Omental fat pad (tissue), 4 donors: Measurements from ENCODE around the gene MPZL1. TPM values are rescaled to one million over a fixed set of nuclear protein-coding genes. Genes with fewer than 3 reads are reported as not detected.

Source experiments
- ATAC-seq: fragments of 150-250 bp; one replicate; pipeline ENCODE4 v1.9.1; 2016; ENCODE audit warnings: mild to moderate bottlenecking, moderate library complexity; ENCODE audit not compliant: low FRiP score
- DNase-seq: peaks from one replicate; pipeline ENCODE4 v3.0.0-alpha.2; 2019; ENCODE audit warnings: low spot score
- total RNA-seq, 4 donors: library from RNA; depleted of rRNA; stranded (reverse); fragments of >200 nt; gene quantifications; one replicate each; pipeline ENCODE4 v1.1.0, GENCODE V29; 2016
- TF ChIP-seq, protein P1 (sequence below), 3 donors: fragments of 450-650 bp; IDR thresholded peaks; one replicate each; pipeline ENCODE4 v1.5.1; 2016 to 2017; ENCODE audit warnings: antibody characterized with exemption in 3 of 3, mild to moderate bottlenecking in 3 of 3, moderate library complexity in 2 of 3

The MPZL1 gene
- total RNA-seq, 4 donors from 2014 or later = 102 to 116 (median 108) TPM

DNA sequence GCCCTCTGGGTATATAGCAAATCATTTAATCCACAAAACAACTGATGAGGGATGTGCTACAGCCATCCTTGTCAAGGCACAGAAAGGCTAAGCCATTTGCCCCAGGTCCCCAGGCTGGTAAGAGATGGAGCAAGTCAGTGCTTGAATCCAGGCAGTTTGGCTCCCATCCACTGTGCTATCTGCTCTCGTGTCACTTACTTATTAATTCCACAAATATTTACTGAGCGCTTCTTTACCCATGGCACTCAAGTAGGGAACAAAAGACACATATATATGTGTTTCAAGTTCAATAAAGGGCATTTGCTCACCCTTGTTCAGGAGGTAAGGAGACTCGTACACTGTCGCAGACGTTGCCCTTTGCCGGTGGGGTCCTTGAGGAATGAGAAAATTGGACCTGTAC lies 38.6 kb upstream of the MPZL1 start:
- TF ChIP-seq, protein P1, sequence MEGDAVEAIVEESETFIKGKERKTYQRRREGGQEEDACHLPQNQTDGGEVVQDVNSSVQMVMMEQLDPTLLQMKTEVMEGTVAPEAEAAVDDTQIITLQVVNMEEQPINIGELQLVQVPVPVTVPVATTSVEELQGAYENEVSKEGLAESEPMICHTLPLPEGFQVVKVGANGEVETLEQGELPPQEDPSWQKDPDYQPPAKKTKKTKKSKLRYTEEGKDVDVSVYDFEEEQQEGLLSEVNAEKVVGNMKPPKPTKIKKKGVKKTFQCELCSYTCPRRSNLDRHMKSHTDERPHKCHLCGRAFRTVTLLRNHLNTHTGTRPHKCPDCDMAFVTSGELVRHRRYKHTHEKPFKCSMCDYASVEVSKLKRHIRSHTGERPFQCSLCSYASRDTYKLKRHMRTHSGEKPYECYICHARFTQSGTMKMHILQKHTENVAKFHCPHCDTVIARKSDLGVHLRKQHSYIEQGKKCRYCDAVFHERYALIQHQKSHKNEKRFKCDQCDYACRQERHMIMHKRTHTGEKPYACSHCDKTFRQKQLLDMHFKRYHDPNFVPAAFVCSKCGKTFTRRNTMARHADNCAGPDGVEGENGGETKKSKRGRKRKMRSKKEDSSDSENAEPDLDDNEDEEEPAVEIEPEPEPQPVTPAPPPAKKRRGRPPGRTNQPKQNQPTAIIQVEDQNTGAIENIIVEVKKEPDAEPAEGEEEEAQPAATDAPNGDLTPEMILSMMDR (IDR thresholded peaks at IDR 0.05) = no peak
- DNase-seq (no peak), ATAC-seq (no peak)

DNA sequence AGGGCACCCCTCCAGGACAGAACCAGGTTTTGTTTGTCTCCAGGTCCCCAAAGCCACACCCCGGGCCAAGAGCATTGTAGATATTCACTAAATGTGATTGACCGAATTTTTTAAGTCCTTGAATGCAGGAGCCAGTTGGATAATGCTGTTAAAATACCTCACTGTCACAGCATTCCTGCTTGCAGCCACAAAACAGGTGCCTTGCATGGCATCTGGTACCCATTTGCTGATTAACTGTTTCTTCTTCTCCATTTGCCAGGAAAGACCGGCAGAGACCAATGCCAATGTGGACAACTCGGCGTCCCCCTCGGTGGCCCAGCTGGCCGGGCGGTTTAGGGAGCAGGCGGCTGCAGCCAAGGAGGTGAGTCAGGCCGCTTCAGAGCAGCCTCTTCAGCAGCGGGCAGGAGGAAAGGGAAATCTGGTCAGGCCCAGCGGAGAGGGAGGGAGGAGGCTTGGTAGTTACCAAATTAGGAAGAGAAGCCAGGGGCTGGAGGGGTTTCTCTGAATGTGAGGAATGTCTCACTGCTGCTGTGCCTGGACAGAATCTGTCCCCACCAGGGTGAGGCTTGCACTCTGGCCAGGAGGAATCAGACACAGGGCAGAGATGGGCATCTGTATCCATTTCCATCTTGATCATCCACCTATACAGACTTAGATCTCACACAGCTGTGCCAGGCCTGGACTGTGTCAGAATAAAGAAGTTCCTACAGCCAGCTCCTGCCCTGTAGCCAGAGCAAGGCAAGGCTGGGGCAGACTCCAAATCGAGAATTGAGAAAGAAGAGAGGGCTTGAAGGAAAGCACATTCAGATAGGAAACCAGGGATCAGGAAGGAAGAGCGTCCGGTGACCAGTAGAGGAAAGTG lies 37.9 kb upstream of the MPZL1 start:
- DNase-seq (no peak), ATAC-seq (no peak)
- TF ChIP-seq, protein P1 (IDR thresholded peaks at IDR 0.05) = no peak

- ATAC-seq (no peak), DNase-seq (no peak)
- TF ChIP-seq, protein P1 (IDR thresholded peaks at IDR 0.05) = no peak
Measured at GRCh38 chr1:167685844-167686243, 35.9 kb upstream of the MPZL1 start.

- DNase-seq (peak; percentile 86), ATAC-seq (peak; percentile 47)
- TF ChIP-seq, protein P1 (IDR thresholded peaks at IDR 0.05) = peak in 2 of 3 donors; percentile 53 to 81
Measured at GRCh38 chr1:167687919-167688519, 33.8 kb upstream of the MPZL1 start.

DNA sequence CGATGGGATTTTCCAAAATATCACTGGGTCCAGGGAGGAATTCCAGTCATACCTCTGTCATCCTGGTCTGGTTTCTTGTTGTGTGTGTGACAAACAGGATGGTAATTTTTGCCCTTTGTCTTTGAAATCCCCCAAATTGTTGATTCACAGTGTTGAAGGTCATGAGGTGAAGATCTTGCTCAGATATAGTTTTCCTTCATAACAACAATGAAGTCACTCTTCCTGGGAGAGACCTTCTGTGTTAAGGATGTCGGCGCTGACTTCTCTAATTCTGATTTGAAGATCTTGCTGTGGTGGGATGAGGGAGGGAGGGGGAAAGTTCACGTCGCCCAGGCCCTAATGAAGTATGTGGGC lies 32.2 kb upstream of the MPZL1 start:
- ATAC-seq (no peak), DNase-seq (no peak)
- TF ChIP-seq, protein P1 (IDR thresholded peaks at IDR 0.05) = no peak

- no peak for ATAC-seq
- TF ChIP-seq, protein P1 (IDR thresholded peaks at IDR 0.05) = no peak
- no peak for DNase-seq
Measured at GRCh38 chr1:167690053-167690452, 31.7 kb upstream of the MPZL1 start.
